A375 (cell line): ENCODE results near the gene SLC25A18. TPM values are rescaled to one million over a fixed set of nuclear protein-coding genes. Genes with fewer than 3 reads are reported as not detected.

Experiments used
- total RNA-seq: library from RNA; depleted of rRNA; stranded (reverse); fragments of >200 nt; shearing (Covaris generic); gene quantifications from 2 replicates; pipeline ENCODE4 v1.2.3, GENCODE V29; 2014; rRNA removed

SLC25A18 gene
- 0.21 TPM in 1 of 2 replicates, not detected in the other for total RNA-seq

GRCh38 chr22:17562906-17563870, at the start of gene SLC25A18:
Gene SLC25A18, plus strand, starts transcription at chr22:17563498. Its CDS starts 16,447 bp downstream, at chr22:17579945.

GRCh38 chr22:17628406-17629172, 65.3 kb downstream of the SLC25A18 start, which contains the start of gene ATP6V1E1:
Gene ATP6V1E1, minus strand, starts transcription at chr22:17628749. Its CDS starts 114 bp downstream, at chr22:17628635.

DNA sequence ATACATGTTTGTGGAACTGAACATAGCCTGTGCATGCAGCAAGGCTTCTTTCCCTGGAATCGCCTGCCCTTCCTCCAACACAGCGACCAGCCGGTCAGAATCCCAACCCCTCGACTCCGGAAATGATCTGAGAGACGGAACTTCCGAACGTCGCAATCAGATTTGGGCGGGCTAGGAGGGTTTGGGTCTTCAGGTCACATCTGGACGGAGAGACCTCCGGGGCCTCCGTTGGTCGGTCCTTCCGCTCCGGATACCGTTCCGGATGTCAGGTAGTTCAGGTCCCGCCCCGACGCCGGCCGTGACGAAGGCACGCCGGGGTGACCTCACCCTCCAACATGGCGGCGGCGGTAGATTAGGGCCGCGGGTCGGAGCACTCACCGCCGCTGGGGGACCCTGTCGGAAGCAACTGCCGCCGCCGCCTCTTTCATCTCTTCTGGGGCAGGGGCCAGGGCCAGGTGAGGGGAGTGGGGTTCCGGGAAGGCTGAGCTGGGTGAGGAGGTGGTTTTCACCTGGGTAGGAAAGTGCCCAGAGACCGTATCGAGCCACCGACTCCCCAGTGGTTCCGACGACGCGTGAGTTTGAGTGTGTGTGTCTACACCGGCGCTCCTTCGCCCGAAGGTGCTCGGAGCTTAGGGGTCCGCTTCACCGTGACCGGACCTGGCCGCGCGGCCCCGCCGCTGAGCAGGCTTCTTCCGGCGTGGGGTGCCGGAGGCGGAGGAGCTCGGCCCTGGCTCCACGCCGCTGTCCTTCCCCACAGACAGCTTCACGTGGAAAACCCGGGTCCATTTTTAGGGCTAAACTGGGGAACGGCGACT, 75.3 kb downstream of the SLC25A18 start, which contains the start of gene BCL2L13:
TSS of gene BCL2L13 (plus strand) at position 326 of the 815 bp plus-strand sequence. CDS start 16,955 bp downstream, outside the sequence.

Other genes with a start within 250 kb of the SLC25A18 start
- gene CECR2, start 194.0 kb upstream of the SLC25A18 start, total RNA-seq: 0.48 and 1.0 TPM in 2 replicates
- 81.5 and 91.9 TPM in 2 replicates for gene ATP6V1E1, start 65.3 kb downstream of the SLC25A18 start, total RNA-seq
- gene BCL2L13, start 75.3 kb downstream of the SLC25A18 start, total RNA-seq: 36.1 and 55.6 TPM in 2 replicates
- gene BID, start 211.0 kb downstream of the SLC25A18 start, total RNA-seq: 71.7 and 84.3 TPM in 2 replicates